ENCODE data around the gene GRM8.

The GRM8 gene

GRCh38 chr7:126720232-126720631, 532.5 kb downstream of the GRM8 start:
- Histone ChIP-seq H3K9ac (ENCODE audit: low read depth in 1 of 2, low read length in 2 of 2) (no peak overlapping the region), H3K36me3 (ENCODE audit: control insufficient read depth in 1 of 2, insufficient read depth in 2 of 2, low read length in 2 of 2) (no peaks in the 10 kb centered on the region), H3K4me3 (ENCODE audit: low read depth in 1 of 2, low read length in 2 of 2) (no peak overlapping the region), H3K27ac (ENCODE audit: low read depth, low read length) (no peak overlapping the region), H3K27me3 (ENCODE audit: control insufficient read depth in 1 of 2, insufficient read depth in 2 of 2, low read length in 2 of 2) (no peaks in the 10 kb centered on the region), H3K9me3 (ENCODE audit: control insufficient read depth in 1 of 2, low read length in 2 of 2) (no peaks in the 10 kb centered on the region), H3K4me1 (ENCODE audit: control insufficient read depth in 1 of 2, insufficient read depth in 2 of 2, low read length in 2 of 2) (no peaks in the 10 kb centered on the region)

GRCh38 chr7:126718419-126718818, 534.3 kb downstream of the GRM8 start:
- H3K27me3 ChIP-seq (ENCODE audit: control insufficient read depth in 1 of 2, insufficient read depth in 2 of 2, low read length in 2 of 2), result no peaks in the 10 kb centered on the region
- H3K9me3 ChIP-seq (ENCODE audit: control insufficient read depth in 1 of 2, low read length in 2 of 2), result no peaks in the 10 kb centered on the region
- H3K4me1 ChIP-seq (ENCODE audit: control insufficient read depth in 1 of 2, insufficient read depth in 2 of 2, low read length in 2 of 2), result no peaks in the 10 kb centered on the region
- H3K9ac ChIP-seq (ENCODE audit: low read depth in 1 of 2, low read length in 2 of 2), result no peak overlapping the region
- H3K4me3 ChIP-seq (ENCODE audit: low read depth in 1 of 2, low read length in 2 of 2), result no peak overlapping the region
- H3K36me3 ChIP-seq (ENCODE audit: control insufficient read depth in 1 of 2, insufficient read depth in 2 of 2, low read length in 2 of 2), result no peaks in the 10 kb centered on the region
- no peak overlapping the region for H3K27ac ChIP-seq (ENCODE audit: low read depth, low read length)

DNA sequence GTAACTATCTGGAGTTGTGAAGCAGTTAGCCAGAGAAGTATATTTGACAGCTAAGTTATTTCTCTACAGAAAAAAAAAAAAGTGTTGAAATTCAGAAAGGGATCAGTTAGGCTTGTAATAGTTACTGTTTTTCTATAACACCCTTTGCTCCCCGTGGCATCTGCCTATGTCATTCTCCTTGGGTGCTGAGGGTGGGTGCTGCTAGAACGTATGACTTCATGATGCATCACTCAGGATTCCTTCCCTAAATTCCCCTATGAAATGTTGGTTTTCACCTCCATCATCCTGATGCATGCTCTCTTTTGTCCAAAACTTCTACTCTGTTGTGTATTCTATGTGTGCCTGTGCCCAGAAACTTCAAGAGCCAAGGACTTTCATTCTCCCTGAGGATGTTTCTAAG, 536.4 kb downstream of the GRM8 start:
- Histone ChIP-seq H3K4me3 (ENCODE audit: low read depth in 1 of 2, low read length in 2 of 2) (no peak overlapping the region), H3K9ac (ENCODE audit: low read depth in 1 of 2, low read length in 2 of 2) (no peak overlapping the region), H3K27me3 (ENCODE audit: control insufficient read depth in 1 of 2, insufficient read depth in 2 of 2, low read length in 2 of 2) (no peaks in the 10 kb centered on the region), H3K36me3 (ENCODE audit: control insufficient read depth in 1 of 2, insufficient read depth in 2 of 2, low read length in 2 of 2) (no peaks in the 10 kb centered on the region), H3K27ac (ENCODE audit: low read depth, low read length) (no peak overlapping the region), H3K4me1 (ENCODE audit: control insufficient read depth in 1 of 2, insufficient read depth in 2 of 2, low read length in 2 of 2) (no peaks in the 10 kb centered on the region), H3K9me3 (ENCODE audit: control insufficient read depth in 1 of 2, low read length in 2 of 2) (peaks cover 3 to 5% of the 10 kb centered on the region in 2 donors)

GRCh38 chr7:126715076-126715475, 537.7 kb downstream of the GRM8 start:
- H3K4me1 ChIP-seq (ENCODE audit: control insufficient read depth in 1 of 2, insufficient read depth in 2 of 2, low read length in 2 of 2), result no peaks in the 10 kb centered on the region
- no peak overlapping the region for H3K27ac ChIP-seq (ENCODE audit: low read depth, low read length)
- H3K9ac ChIP-seq (ENCODE audit: low read depth in 1 of 2, low read length in 2 of 2), result no peak overlapping the region
- H3K27me3 ChIP-seq (ENCODE audit: control insufficient read depth in 1 of 2, insufficient read depth in 2 of 2, low read length in 2 of 2), result no peaks in the 10 kb centered on the region
- H3K36me3 ChIP-seq (ENCODE audit: control insufficient read depth in 1 of 2, insufficient read depth in 2 of 2, low read length in 2 of 2), result no peaks in the 10 kb centered on the region
- no peak overlapping the region for H3K4me3 ChIP-seq (ENCODE audit: low read depth in 1 of 2, low read length in 2 of 2)
- peaks cover 4 to 8% of the 10 kb centered on the region in 2 donors for H3K9me3 ChIP-seq (ENCODE audit: control insufficient read depth in 1 of 2, low read length in 2 of 2)

DNA sequence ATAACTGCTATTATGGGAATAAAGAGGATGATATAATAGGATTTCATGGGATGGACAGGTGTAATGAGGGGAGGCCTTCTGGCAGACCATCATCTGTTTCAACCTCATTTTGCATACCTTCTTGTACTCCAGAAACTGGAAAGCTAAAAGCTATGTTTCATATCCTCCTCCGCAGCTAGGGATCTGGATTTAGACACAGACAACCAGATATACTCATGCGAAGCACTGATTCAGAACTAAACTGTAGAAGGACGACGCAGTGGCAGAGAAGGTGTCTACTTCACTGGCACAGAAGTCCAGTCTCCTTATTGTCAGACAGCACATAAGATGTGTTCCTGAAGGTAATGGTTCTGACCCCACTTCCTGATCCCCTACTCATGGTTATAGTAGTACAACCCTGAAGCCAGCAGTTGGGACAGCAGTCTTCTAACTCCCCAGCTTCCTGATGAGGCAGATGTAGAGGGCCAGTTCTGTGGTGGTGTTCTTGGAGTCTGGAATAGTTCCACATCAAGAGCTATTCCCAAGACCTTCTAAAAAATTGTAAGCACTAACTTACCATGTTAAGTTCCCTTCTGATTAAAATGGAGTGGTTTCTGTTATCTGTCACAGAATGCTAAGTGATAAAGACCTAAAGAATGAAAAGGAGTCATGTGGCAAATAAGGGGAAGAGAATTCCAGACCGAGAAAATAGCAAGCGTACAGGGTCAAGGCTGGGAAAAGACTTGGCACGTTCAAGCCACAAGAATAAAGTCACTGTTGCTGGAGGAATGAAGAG, 550.3 kb downstream of the GRM8 start:
- Histone ChIP-seq H3K9ac (ENCODE audit: low read depth in 1 of 2, low read length in 2 of 2) (no peak overlapping the region), H3K36me3 (ENCODE audit: control insufficient read depth in 1 of 2, insufficient read depth in 2 of 2, low read length in 2 of 2) (no peaks in the 10 kb centered on the region), H3K27me3 (ENCODE audit: control insufficient read depth in 1 of 2, insufficient read depth in 2 of 2, low read length in 2 of 2) (no peaks in the 10 kb centered on the region), H3K27ac (ENCODE audit: low read depth, low read length) (no peak overlapping the region), H3K4me3 (ENCODE audit: low read depth in 1 of 2, low read length in 2 of 2) (no peak overlapping the region), H3K4me1 (ENCODE audit: control insufficient read depth in 1 of 2, insufficient read depth in 2 of 2, low read length in 2 of 2) (no peaks in the 10 kb centered on the region), H3K9me3 (ENCODE audit: control insufficient read depth in 1 of 2, low read length in 2 of 2) (no peaks in the 10 kb centered on the region)

GRCh38 chr7:126700807-126701604, 551.7 kb downstream of the GRM8 start:
- Histone ChIP-seq H3K36me3 (ENCODE audit: control insufficient read depth in 1 of 2, insufficient read depth in 2 of 2, low read length in 2 of 2) (no peaks in the 10 kb centered on the region), H3K4me1 (ENCODE audit: control insufficient read depth in 1 of 2, insufficient read depth in 2 of 2, low read length in 2 of 2) (no peaks in the 10 kb centered on the region), H3K27ac (ENCODE audit: low read depth, low read length) (no peak overlapping the region), H3K4me3 (ENCODE audit: low read depth in 1 of 2, low read length in 2 of 2) (no peak overlapping the region), H3K27me3 (ENCODE audit: control insufficient read depth in 1 of 2, insufficient read depth in 2 of 2, low read length in 2 of 2) (no peaks in the 10 kb centered on the region), H3K9ac (ENCODE audit: low read depth in 1 of 2, low read length in 2 of 2) (no peak overlapping the region), H3K9me3 (ENCODE audit: control insufficient read depth in 1 of 2, low read length in 2 of 2) (no peaks in the 10 kb centered on the region)

- Histone ChIP-seq H3K36me3 (ENCODE audit: control insufficient read depth in 1 of 2, insufficient read depth in 2 of 2, low read length in 2 of 2) (no peaks in the 10 kb centered on the region), H3K4me1 (ENCODE audit: control insufficient read depth in 1 of 2, insufficient read depth in 2 of 2, low read length in 2 of 2) (no peaks in the 10 kb centered on the region), H3K27ac (ENCODE audit: low read depth, low read length) (no peak overlapping the region), H3K27me3 (ENCODE audit: control insufficient read depth in 1 of 2, insufficient read depth in 2 of 2, low read length in 2 of 2) (no peaks in the 10 kb centered on the region), H3K9ac (ENCODE audit: low read depth in 1 of 2, low read length in 2 of 2) (no peak overlapping the region), H3K9me3 (ENCODE audit: control insufficient read depth in 1 of 2, low read length in 2 of 2) (no peaks in the 10 kb centered on the region), H3K4me3 (ENCODE audit: low read depth in 1 of 2, low read length in 2 of 2) (no peak overlapping the region)
Measured at GRCh38 chr7:126699707-126700106, 553.0 kb downstream of the GRM8 start.

DNA sequence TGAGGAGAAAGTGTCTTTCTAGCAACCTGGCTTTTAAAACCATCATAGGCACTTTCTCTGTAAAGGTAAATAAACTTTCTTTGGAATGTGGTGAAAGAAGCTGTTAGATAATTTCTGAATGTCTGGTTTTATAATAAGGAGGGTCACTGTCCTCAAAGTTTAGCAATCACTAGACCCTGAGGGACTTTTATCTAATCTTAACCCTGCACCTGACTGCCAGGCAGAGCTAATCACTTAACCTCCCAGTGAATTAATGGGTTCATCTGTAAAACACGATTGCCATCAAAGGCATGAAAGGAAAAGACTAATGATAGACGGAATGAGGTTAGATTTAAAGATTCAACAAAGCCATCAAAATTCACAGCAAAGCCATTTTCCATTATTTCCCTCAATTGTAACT, 553.8 kb downstream of the GRM8 start:
- Histone ChIP-seq H3K36me3 (ENCODE audit: control insufficient read depth in 1 of 2, insufficient read depth in 2 of 2, low read length in 2 of 2) (no peaks in the 10 kb centered on the region), H3K27me3 (ENCODE audit: control insufficient read depth in 1 of 2, insufficient read depth in 2 of 2, low read length in 2 of 2) (no peaks in the 10 kb centered on the region), H3K4me3 (ENCODE audit: low read depth in 1 of 2, low read length in 2 of 2) (no peak overlapping the region), H3K4me1 (ENCODE audit: control insufficient read depth in 1 of 2, insufficient read depth in 2 of 2, low read length in 2 of 2) (no peaks in the 10 kb centered on the region), H3K27ac (ENCODE audit: low read depth, low read length) (no peak overlapping the region), H3K9me3 (ENCODE audit: control insufficient read depth in 1 of 2, low read length in 2 of 2) (no peaks in the 10 kb centered on the region), H3K9ac (ENCODE audit: low read depth in 1 of 2, low read length in 2 of 2) (no peak overlapping the region)

GRCh38 chr7:126698446-126698845, 554.3 kb downstream of the GRM8 start:
- no peaks in the 10 kb centered on the region for H3K36me3 ChIP-seq (ENCODE audit: control insufficient read depth in 1 of 2, insufficient read depth in 2 of 2, low read length in 2 of 2)
- H3K27ac ChIP-seq (ENCODE audit: low read depth, low read length), result no peak overlapping the region
- no peak overlapping the region for H3K4me3 ChIP-seq (ENCODE audit: low read depth in 1 of 2, low read length in 2 of 2)
- no peak overlapping the region for H3K9ac ChIP-seq (ENCODE audit: low read depth in 1 of 2, low read length in 2 of 2)
- no peaks in the 10 kb centered on the region for H3K27me3 ChIP-seq (ENCODE audit: control insufficient read depth in 1 of 2, insufficient read depth in 2 of 2, low read length in 2 of 2)
- no peaks in the 10 kb centered on the region for H3K4me1 ChIP-seq (ENCODE audit: control insufficient read depth in 1 of 2, insufficient read depth in 2 of 2, low read length in 2 of 2)
- no peaks in the 10 kb centered on the region for H3K9me3 ChIP-seq (ENCODE audit: control insufficient read depth in 1 of 2, low read length in 2 of 2)

- H3K4me1 ChIP-seq (ENCODE audit: control insufficient read depth in 1 of 2, insufficient read depth in 2 of 2, low read length in 2 of 2), result no peaks in the 10 kb centered on the region
- H3K36me3 ChIP-seq (ENCODE audit: control insufficient read depth in 1 of 2, insufficient read depth in 2 of 2, low read length in 2 of 2), result no peaks in the 10 kb centered on the region
- no peaks in the 10 kb centered on the region for H3K27me3 ChIP-seq (ENCODE audit: control insufficient read depth in 1 of 2, insufficient read depth in 2 of 2, low read length in 2 of 2)
- no peak overlapping the region for H3K27ac ChIP-seq (ENCODE audit: low read depth, low read length)
- H3K9ac ChIP-seq (ENCODE audit: low read depth in 1 of 2, low read length in 2 of 2), result no peak overlapping the region
- H3K9me3 ChIP-seq (ENCODE audit: control insufficient read depth in 1 of 2, low read length in 2 of 2), result no peaks in the 10 kb centered on the region
- H3K4me3 ChIP-seq (ENCODE audit: low read depth in 1 of 2, low read length in 2 of 2), result no peak overlapping the region
Measured at GRCh38 chr7:126696256-126697038, 556.3 kb downstream of the GRM8 start.

Data from duodenal mucosa (tissue), 2 donors.